GM12878 (cell line): ENCODE data around the gene ANK3. TPM values are rescaled to one million over a fixed set of nuclear protein-coding genes. Genes with fewer than 3 reads are reported as not detected.
"Not testable (repeated sequence)": the region's sequence is repeated elsewhere in the genome, so short reads cannot be mapped to it uniquely, and the experiment has no call there.

Experiments used
- ATAC-seq: fragments of 200-7000 bp; cut with Tn5 transposase; 3 replicates; pipeline ENCODE4 v1.9.1; 2020; ENCODE audit warnings: mild to moderate bottlenecking, moderate library complexity
- BruUV-seq: library from RNA; stranded (reverse); fragments of 400-500 nt; replicated peaks from 2 replicates; lab custom pipeline; 2021; lab: Mats Ljungman, UMichigan
- CTCF ChIA-PET: fragments of 300-600 bp; sonication (Branson Sonifier 250); formaldehyde crosslinking; extraction: SDS; loops from one replicate; lab custom pipeline; 2021; ENCODE audit warnings: inconsistent platforms; lab: Yijun Ruan, JAX
- POLR2A ChIA-PET: fragments of 350-600 bp; formaldehyde crosslinking; extraction: SDS; loops from one replicate; lab custom pipeline; 2021; ENCODE audit warnings: inconsistent platforms; lab: Charles Lee
- RAD21 ChIA-PET: fragments of 300-600 bp; sonication (Branson Sonifier 250); formaldehyde crosslinking; loops from one replicate; lab custom pipeline; 2023; ENCODE audit warnings: antibody characterized with exemption; ENCODE audit not compliant: unreplicated experiment; lab: Charles Lee
- SMC1A ChIA-PET: fragments of 300-600 bp; sonication (Branson Sonifier 250); formaldehyde crosslinking; loops from one replicate; lab custom pipeline; 2023; ENCODE audit not compliant: unreplicated experiment, uncharacterized antibody; lab: Charles Lee
- DNase-seq: peaks from one replicate; pipeline ENCODE4 v3.0.0-alpha.2; 2011; ENCODE audit warnings: low read depth, low spot score
- FAIRE-seq: peaks from 3 replicates; lab custom pipeline; 2011; peaks lifted over from hg19 to GRCh38; lab: Jason Lieb, UNC
- H2AFZ ChIP-seq: 2 replicates; pipeline ENCODE4 v1.6.0; 2011; ENCODE audit warnings: low read depth, low read length, control low read depth; ENCODE audit not compliant: control insufficient read depth
- H3K27ac ChIP-seq: 2 replicates; pipeline ENCODE4 v1.5.1; 2011; ENCODE audit warnings: control low read depth; ENCODE audit not compliant: control insufficient read depth, insufficient read depth
- H3K27me3 ChIP-seq, 2 experiments: replicated peaks in 1 of 2; 2 replicates each; pipeline versions ENCODE4 v1.6.0 to v1.6.1; 2011; ENCODE audit warnings: low read length in 1 of 2; ENCODE audit not compliant: control insufficient read depth in 2 of 2, insufficient read depth in 2 of 2
- H3K36me3 ChIP-seq, 2 experiments: 2 replicates each; pipeline ENCODE4 v1.5.1; 2011; ENCODE audit warnings: low read length in 1 of 2; ENCODE audit not compliant: control insufficient read depth in 2 of 2, insufficient read depth in 2 of 2
- H3K4me1 ChIP-seq: 2 replicates; pipeline ENCODE4 v1.6.1; 2011; ENCODE audit warnings: mild to moderate bottlenecking, low read length, moderate library complexity, mixed read lengths; ENCODE audit not compliant: control insufficient read depth, insufficient read depth
- H3K4me2 ChIP-seq: 2 replicates; pipeline ENCODE4 v1.6.0; 2011; ENCODE audit warnings: control low read depth; ENCODE audit not compliant: control insufficient read depth, insufficient read depth
- H3K4me3 ChIP-seq: fragments of 200-600 bp; sonication (generic); 2 replicates; pipeline ENCODE4 v1.5.1; 2016
- H3K79me2 ChIP-seq: 2 replicates; pipeline ENCODE4 v1.6.0; 2011; ENCODE audit warnings: low read length; ENCODE audit not compliant: control insufficient read depth, insufficient read depth
- H3K9ac ChIP-seq: 2 replicates; pipeline ENCODE4 v1.8.0; 2011; ENCODE audit warnings: low read length, control low read depth, mixed read lengths; ENCODE audit not compliant: control insufficient read depth, insufficient read depth
- H3K9me3 ChIP-seq: replicated peaks from 3 replicates; pipeline ENCODE4 v1.5.1; 2011; ENCODE audit warnings: mild to moderate bottlenecking, low read length; ENCODE audit not compliant: control insufficient read depth, insufficient read depth
- H4K20me1 ChIP-seq: 2 replicates; pipeline ENCODE4 v1.6.0; 2011; ENCODE audit not compliant: control insufficient read depth, insufficient read depth
- BHLHE40 ChIP-seq, 2 experiments: fragments of 450-650 bp in 1 of 2; IDR thresholded peaks; 2 replicates each; pipeline ENCODE4 v1.6.1; 2011 to 2017; ENCODE audit warnings: low read depth in 2 of 2, borderline replicate concordance in 1 of 2, improper control_type of control experiment in 1 of 2, low read length in 1 of 2, mild to moderate bottlenecking in 1 of 2
- E2F4 ChIP-seq: IDR thresholded peaks from 2 replicates; pipeline ENCODE4 v1.6.1; 2012; ENCODE audit warnings: low read depth, low read length, improper control_type of control experiment
- IKZF2 ChIP-seq, 2 experiments: fragments of 450-650 bp; IDR thresholded peaks; 2 replicates each; pipeline ENCODE4 v1.6.1; 2017; ENCODE audit warnings: mild to moderate bottlenecking in 2 of 2, moderate library complexity in 2 of 2
- WGBS: methylation state at CpG from one replicate; pipeline ENCODE4 v1.1.6; 2016; ENCODE audit warnings: low lambda C conversion rate; ENCODE audit not compliant: insufficient replicate concordance, insufficient coverage; ENCODE audit errors: missing lambda C conversion rate; 5-methylcytosine and 5-hydroxymethylcytosine counted together
- in situ Hi-C: fragments of 300-500 bp; cut with MboI; formaldehyde crosslinking; loops from 9 replicates; pipeline ENCODE4 v1.14.3; 2018; ENCODE audit warnings: mixed read lengths
- intact Hi-C: fragments of 100-400 bp; cut with micrococcal nuclease; formaldehyde crosslinking; loops from one replicate; pipeline ENCODE4 v1.14.2; 2022; ENCODE audit not compliant: unreplicated experiment
- polyA plus RNA-seq, 11 experiments: library from polyadenylated mRNA; depleted of rRNA in 4 of 11; unstranded in 6 of 11; stranded (reverse) in 5 of 11; fragments of >200 nt; fragmentation: Nextera tagmentation in 4 of 11; fragmentation: Illumina TruSeq in 1 of 11; extraction: Ambion mirVana in 4 of 11; extraction: Trizol in 1 of 11; gene quantifications; 1 replicate in 1 of 11; 2 replicates in 10 of 11; pipeline versions ENCODE4 v1.2.1 to v1.2.3, GENCODE V29; 2011 to 2016; ENCODE audit warnings: inconsistent platforms in 2 of 11, missing spikeins in 2 of 11, low read depth in 1 of 11
- total RNA-seq, 4 experiments: library from RNA; depleted of rRNA in 3 of 4; stranded (reverse); fragments of >200 nt in 3 of 4; fragmentation: Illumina TruSeq in 1 of 4; extraction: Trizol in 1 of 4; gene quantifications; 2 replicates each; pipeline versions ENCODE4 v1.2.1 to v1.2.3, GENCODE V29; 2013 to 2021

The ANK3 gene
- total and polyA plus RNA-seq, 10 of the 15 experiments (the other 5 are each of a cell fraction or from before 2014, with no cell fraction given), result 0.06 to 0.82 (median 0.20) TPM; not detected in 2

DNA sequence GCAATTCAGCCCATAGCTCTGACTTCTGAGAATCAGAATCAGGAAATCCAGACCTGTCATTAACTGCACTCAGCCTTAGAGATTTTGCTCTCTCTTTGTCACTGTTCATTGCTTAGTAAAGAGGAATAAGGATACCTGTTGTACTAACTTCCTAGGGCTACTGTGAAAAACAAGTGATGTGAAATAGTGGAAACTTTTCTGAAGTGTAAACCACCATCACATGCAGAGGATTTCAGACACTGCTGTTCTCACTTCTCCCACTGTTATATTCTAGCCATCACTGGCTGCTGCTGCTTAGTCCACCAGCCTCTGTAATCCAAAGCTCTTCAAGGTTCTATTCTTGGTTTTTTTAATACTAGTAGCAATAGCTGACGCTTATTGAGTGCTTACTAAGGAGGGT lies 353.7 kb downstream of the ANK3 start:
- Histone ChIP-seq H3K9me3 (no peaks in the 10 kb centered on the region), H3K27ac (no peak overlapping the region), H2AFZ (no peak overlapping the region), H3K4me3 (no peak overlapping the region), H3K36me3 (no peaks in the 10 kb centered on the region), H3K4me1 (peaks cover 15% of the 10 kb centered on the region), H3K79me2 (no peaks in the 10 kb centered on the region), H4K20me1 (no peaks in the 10 kb centered on the region), H3K27me3 (no peaks in the 10 kb centered on the region), H3K9ac (no peak overlapping the region), H3K4me2 (no peak overlapping the region)
- 38% methylated on average over 1 of the region's 1 CpG for WGBS
- ChIA-PET SMC1A (interaction anchor here (2.8 to 3.7 kb wide), 2 partner anchors 172 to 410 kb away, joined by 16 to 18 read pairs; no protein-coding TSS in a partner anchor), POLR2A (interaction anchor here (0.7 kb wide), 1 partner anchor 25 kb away, joined by 6 read pairs; no protein-coding TSS in a partner anchor), CTCF (interaction anchor here (0.6 to 3.8 kb wide), 6 partner anchors 127 to 413 kb away, joined by 3 to 23 read pairs (median 4); no protein-coding TSS in a partner anchor), RAD21 (interaction anchor here (3.2 kb wide), 1 partner anchor 171 kb away, joined by 22 read pairs; no protein-coding TSS in a partner anchor)
- BruUV-seq, result no TSS peak
- DNase-seq, result no peak
- ATAC-seq, result peak; percentile 46
- no peak for FAIRE-seq
- peak; percentile 7 to 22; a peak in 1 of 4 replicates for TF ChIP-seq BHLHE40 (IDR thresholded peaks at IDR 0.05; ENCODE audit: borderline replicate concordance in 1 of 2, low read depth in 2 of 2, low read length in 1 of 2)
- TF ChIP-seq IKZF2 (IDR thresholded peaks at IDR 0.05), result peak in 1 of 2 experiments; percentile 37; a peak in 1 of 4 replicates
- TF ChIP-seq E2F4, result no peak
- intact Hi-C loops (no loop called here), in situ Hi-C loops (loop anchor here (10.0 kb wide), 1 partner anchor 1251 kb away; no protein-coding TSS in a partner anchor)

- POLR2A ChIA-PET, result interaction anchor here (0.6 kb wide), 1 partner anchor 1962 kb away, joined by 3 read pairs; no protein-coding TSS in a partner anchor
- ATAC-seq, H3K27me3 ChIP-seq, H3K4me3 ChIP-seq, FAIRE-seq, H3K36me3 ChIP-seq, H3K9me3 ChIP-seq, H4K20me1 ChIP-seq, H3K27ac ChIP-seq, intact Hi-C loops, BruUV-seq, DNase-seq, H3K79me2 ChIP-seq, H2AFZ ChIP-seq, H3K9ac ChIP-seq, H3K4me2 ChIP-seq: not testable (repeated sequence)
- in situ Hi-C loops, result loop anchor here (10.0 kb wide), 1 partner anchor 1251 kb away; no protein-coding TSS in a partner anchor
- RAD21 ChIA-PET, result interaction anchor here (1.2 to 3.2 kb wide), 2 partner anchors 12 to 170 kb away, joined by 3 to 22 read pairs; no protein-coding TSS in a partner anchor
- CTCF ChIA-PET, result interaction anchor here (0.5 to 3.8 kb wide), 8 partner anchors 80 to 413 kb away, joined by 3 to 23 read pairs (median 4); no protein-coding TSS in a partner anchor
- 71% methylated on average over 5 of the region's 5 CpGs for WGBS
- peaks cover 15% of the 10 kb centered on the region for H3K4me1 ChIP-seq
- SMC1A ChIA-PET, result interaction anchor here (1.2 to 3.7 kb wide), 3 partner anchors 14 to 409 kb away, joined by 3 to 18 read pairs (median 16); no protein-coding TSS in a partner anchor
These were observed 354.3 kb downstream of the ANK3 start for GRCh38 chr10:60035375-60035774.
